HG02884 (cell line): ENCODE data around the gene ZBED3.
"Not testable (repeated sequence)": the region's sequence is repeated elsewhere in the genome, so short reads cannot be mapped to it uniquely, and the experiment has no call there.

Experiments
- ATAC-seq: cut with Tn5 transposase; IDR thresholded peaks from one replicate; pipeline ENCODE4 v1.9.1; 2021; ENCODE audit warnings: mild to moderate bottlenecking, moderate library complexity; ENCODE audit not compliant: unreplicated experiment

ZBED3 gene, protein sequence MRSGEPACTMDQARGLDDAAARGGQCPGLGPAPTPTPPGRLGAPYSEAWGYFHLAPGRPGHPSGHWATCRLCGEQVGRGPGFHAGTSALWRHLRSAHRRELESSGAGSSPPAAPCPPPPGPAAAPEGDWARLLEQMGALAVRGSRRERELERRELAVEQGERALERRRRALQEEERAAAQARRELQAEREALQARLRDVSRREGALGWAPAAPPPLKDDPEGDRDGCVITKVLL

DNA sequence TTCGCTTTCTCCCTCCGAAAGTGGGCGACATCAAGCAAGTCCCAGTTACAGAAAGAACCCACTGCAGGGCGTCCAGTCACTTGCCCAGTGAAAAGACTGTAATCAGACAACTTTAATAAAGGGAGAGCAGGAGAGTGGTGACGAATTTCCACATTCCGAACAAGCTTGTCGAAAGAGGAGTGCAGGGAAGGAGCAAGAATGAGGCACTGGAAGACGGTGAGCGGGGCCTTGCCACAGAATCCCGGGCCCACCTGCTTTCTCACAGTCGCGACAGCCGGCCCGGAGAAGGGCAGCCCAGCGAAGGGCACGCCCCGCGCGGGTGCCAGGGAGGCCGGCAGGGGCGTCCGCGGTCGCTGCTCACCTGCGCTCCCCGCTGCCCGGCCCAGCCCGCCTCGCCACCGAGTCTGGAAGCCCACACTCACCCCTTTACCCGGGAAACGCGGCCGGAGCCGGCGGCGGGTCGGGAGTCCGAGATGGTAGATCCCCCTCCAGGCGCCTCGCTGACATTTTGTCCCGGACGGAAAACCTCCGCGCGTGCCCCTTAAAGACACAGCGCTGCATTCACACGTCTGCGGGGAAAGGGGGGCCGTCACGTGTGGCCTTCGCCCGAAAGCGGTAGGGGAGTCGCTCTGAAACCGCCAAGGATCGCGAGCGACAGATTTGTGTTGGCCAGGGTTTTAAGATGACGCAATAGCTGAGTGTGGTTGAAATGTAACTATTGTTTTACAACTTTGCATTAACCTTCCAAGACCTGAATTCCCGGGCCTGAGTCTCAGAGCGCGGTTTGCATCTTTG lies at the start of gene ZBED3:
TSS of gene ZBED3 (minus strand) at position 597 of the 795 bp plus-strand sequence. CDS start 9,407 bp downstream, outside the sequence.
- ATAC-seq, result no peak

DNA sequence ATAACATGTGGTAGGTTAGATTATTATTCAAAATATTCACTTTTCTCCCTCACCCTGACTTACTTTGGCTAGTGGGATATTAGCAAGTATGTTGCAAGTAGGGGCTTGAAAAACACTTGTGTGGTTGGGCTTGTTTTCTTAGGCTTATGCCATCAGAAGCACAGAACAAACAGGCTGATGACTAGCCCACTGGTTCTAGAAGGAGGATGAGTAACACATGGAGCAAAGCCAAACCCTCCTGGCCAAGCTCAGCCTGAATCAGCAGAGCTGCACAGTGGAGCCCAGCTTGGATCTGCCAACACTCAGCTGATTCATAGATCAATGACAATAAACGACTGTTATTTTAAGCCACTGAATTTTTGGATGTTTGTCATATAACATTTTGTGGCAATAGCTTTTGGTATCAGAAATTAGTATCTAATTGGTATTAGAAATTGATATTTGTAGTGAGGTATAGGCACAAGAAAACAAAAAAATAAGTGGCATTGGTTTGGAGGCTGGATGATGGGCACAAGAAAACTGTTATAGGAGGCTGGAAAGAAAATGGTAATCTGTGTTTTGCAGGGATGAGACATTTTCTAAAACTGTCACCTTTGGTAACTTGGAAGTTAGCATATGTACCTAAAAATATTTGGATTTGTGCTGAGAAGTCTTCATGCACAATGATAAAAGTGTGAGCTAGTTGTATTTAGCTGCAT lies 46.1 kb upstream of the ZBED3 start:
- no peak for ATAC-seq

DNA sequence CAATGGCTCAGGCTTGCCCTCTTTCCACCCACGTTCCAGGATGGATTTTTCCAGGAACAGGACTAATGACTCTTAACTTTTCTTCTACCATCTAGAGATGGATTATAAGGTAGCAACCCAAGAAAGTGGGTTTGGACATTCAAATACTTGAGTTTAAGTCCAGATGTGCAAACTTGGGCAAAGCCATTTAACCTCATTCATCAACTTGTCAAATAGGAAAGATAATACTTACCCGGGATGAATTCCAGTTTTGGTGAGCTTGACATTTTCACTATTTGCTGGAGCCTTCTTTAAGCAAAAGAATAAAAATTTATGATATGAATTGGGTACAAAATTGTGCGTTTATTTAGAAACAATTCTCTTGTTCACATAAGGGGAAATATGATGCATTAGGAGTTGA lies 44.3 kb upstream of the ZBED3 start:
- no peak for ATAC-seq

DNA sequence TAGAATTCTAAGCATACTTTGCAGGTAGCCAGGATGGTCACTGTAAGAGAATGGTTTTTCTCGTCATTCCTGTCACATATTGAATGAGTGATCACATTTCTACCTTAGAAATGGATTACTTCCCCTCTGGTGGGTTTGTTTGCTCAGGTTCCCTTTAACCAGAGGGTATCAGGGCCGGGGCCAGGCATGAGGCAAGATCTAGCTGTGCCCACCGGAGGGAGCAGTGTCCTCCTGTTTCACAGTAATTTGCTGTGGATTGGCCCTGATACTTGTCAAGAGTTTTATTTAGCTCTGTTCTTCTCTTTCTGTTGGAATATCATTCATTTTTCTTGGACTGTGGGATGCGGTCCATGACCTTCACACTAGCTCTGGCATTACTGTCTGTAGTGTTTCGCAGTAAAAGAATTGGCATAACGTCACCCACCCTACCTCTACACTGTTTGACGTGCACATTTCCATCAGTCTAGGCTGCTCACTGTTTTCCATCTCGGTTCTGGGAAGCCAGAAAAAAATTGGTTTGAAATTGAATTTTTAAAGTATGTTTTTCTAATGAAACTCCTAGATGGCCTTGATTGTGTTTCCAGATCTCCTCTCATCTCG lies 42.4 kb upstream of the ZBED3 start:
- no peak for ATAC-seq

DNA sequence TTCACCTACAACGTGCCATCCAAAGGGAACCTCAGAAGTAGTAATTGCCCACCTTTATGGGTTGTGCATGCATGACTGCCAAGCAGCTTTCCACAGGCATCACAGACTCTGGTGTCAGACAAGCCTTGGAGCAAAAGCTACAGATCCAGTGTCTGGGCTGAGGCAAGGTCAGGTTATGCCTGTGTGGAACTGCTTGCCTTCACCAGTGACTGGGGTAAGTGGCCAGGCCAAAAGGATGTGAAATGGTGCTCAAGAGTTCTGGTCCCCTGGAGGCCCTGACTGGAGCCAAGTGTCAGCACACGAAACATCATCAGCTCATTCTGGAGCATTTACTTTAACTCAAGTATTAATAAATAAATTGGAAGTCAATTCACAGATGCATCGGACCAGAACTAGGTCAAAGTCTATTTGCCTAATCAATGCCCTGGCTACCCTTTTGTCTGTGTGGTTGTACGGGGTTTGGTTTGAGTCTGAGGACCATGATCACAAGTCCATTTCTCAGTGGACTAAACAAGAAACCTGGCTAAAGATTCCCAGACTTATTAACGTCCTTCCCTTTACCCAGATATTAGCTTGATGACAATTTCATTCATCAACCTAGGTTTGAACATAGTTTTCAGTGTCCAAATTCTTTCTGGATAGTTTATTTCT lies 41.5 kb upstream of the ZBED3 start:
- no peak for ATAC-seq

DNA sequence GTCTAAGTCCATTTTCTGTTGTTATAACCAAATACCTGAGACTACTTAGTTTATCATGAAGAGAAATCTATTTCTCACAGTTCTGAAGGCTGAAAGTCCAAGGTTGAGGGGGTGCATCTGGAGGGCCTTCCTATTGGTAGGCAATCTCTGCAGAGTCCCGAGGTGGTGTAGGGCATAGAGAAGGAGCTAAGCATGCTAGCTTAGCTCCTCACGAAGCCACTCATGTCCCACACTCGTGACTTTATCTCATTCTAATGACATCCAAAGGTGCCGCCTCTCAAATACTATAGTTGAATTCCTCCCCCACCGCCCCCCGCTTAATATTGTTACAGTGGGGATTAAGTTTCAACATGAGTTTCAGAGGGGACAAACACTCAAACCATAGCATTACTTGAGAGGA lies 36.0 kb upstream of the ZBED3 start:
- ATAC-seq, result no peak

DNA sequence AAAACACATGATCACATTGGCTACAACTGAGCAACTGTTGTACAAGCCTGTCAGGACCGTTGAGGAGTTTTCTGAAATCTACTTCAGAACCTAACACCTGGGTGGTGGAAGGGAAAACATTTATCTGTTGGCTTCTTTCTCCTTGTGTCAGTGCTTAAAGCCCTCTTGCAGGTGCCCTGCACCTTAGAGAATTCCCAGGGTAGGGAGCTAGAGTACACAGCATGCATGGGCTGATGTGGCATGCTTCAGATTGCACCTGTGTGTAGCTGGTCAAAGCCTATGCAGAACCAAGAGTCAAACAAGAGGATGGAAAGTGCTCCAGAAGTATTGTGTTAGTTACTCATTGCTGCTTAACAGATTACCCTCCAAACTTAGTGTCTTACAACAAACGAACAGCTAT lies 33.6 kb upstream of the ZBED3 start:
- no peak for ATAC-seq

DNA sequence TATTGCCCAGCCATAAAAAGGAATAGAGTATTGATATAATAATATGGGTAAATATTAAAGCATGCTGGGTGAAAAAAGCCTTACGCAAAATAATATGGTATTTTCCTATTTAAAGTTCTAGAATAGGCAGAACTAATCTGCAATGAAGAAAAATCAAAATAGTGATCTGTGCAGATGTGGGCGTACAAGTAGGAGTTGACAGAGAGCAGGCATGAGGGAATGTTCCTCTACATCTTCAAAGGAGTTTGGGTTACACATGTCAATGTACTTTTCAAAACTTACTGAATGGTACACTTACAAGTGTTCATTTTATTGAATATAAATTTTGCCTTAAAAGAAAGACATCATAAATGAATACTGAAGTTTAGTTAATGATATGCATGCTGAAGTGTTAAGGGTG lies 33.0 kb upstream of the ZBED3 start:
- ATAC-seq, result no peak

DNA sequence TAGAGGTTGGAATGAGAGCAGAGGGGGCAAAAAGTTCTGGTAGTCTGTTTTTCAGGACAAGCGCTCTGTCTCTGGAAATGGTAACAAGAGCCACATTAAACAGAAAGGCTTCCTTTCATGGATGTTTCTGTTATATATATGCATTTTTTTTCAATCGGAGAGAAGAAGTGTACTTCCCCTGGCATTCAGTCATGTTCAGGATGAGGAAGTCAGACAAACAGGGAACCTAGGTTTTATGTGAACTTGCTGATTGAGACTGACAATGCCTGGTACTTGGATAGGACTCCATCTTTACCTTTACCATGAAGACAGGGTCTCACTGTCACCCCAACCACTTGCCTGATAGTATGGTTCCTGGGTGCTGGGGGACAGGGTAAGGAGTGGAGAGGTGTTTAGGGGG lies 30.1 kb upstream of the ZBED3 start:
- ATAC-seq, result no peak

DNA sequence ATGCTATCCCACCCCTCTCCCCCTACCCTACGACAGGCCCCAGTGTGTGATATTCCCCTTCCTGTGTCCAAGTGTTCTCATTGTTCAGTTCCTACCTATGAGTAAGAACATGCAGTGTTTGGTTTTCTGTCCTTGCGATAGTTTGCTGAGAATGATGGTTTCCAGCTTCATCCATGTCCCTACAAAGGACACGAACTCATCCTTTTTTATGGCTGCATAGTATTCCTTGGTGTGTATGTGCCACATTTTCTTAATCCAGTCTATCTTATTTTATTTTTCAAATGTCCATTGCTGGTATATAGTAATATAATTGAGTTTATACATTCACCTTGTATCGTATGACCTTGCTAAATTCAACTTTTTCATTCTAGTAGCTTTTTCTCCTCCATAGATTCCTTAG lies 19.9 kb upstream of the ZBED3 start:
- not testable (repeated sequence) for ATAC-seq

DNA sequence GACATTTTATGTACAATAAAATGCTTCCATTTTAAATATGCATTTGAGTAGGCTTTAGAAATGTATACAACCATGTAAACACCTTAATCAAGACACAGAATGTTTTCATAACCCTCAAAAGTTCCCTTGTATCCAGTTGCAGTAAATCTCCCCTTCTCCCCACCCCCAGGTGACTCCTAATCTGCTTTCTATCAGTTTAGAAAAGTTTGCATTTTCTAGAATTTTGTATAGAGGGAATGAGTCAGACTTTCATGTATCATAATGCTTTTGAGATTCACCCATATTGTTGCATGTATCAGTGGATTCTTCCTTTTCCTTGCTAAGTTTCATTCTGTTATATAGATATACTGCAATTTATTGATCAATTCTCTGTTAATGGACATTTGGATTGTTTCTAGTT lies 17.7 kb upstream of the ZBED3 start:
- ATAC-seq, result no peak

DNA sequence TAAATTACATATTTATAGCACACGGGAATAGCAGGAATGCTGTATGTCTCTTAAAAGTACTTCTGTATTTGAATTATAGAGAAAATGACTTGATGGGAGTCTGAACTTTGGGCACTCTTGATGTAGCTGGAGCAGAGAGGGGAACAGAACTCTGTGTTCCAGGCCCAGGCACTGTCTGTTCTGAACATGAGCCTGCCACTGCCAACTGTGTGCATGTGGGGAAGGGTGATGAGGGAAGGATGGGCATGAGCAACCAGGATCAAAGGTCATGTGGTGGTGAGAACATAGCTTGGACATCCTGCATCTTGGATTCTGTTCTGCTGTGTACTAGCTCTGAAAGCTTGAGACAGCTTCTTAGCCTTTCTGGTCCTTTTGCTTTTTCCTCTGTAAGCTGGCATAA lies 16.4 kb upstream of the ZBED3 start:
- ATAC-seq, result no peak

DNA sequence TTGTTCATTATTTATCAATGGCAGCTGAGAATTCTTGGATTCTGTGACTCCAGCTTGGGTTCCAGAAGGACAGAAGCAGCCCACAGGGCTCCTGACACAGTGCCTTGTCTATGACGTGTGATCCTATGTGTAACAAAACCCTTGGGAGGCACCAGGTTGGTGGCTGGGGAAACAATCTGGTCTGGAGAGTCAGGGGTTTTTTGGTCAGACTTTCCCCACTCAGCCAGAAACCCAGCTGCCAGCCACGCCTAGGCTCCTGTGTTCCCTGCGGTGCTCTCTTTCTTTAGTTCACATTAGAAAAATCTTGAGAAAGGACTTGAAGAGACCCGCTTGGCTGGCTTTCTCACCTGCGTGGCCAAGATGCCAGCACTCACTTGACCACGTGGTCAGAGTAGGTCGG lies 15.5 kb upstream of the ZBED3 start:
- no peak for ATAC-seq

DNA sequence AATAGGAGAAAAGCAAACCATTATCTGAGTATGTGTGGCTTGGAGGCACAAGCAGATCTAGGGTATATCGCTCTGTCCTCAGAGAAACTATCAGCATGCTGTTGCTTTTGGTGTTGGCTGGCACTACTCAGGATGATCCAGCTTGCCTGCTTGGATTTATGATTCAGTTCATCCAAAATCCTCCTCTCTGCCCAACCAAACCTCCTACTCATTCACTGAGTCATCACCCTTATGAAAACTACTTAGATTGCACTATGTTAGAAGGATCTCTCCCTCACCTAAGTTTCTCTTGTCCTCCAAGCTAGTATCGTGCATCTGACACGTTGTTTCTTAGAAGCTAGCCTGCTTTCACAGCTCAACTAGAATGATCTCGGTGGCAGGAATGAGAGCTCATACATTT lies 14.2 kb upstream of the ZBED3 start:
- no peak for ATAC-seq

DNA sequence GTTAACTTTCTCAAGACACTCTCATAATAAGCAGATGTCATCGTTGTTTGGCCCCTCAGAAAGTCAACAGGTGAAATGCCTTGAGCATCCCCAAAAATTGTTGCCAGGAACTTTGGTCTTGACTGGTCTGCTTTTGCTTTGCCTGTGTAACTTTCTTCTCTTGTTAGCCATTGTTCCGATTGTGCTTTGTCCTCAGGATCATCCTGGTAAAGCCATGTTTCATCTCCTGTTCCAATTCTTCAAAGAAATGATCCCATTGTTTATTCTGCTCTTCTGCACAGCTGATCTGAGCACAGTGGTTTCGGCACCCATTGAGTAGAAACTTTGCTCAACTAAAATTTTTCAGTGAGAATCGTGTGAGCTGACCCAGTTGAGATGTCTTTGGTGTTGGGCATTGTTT lies 8.1 kb upstream of the ZBED3 start:
- ATAC-seq, result no peak

DNA sequence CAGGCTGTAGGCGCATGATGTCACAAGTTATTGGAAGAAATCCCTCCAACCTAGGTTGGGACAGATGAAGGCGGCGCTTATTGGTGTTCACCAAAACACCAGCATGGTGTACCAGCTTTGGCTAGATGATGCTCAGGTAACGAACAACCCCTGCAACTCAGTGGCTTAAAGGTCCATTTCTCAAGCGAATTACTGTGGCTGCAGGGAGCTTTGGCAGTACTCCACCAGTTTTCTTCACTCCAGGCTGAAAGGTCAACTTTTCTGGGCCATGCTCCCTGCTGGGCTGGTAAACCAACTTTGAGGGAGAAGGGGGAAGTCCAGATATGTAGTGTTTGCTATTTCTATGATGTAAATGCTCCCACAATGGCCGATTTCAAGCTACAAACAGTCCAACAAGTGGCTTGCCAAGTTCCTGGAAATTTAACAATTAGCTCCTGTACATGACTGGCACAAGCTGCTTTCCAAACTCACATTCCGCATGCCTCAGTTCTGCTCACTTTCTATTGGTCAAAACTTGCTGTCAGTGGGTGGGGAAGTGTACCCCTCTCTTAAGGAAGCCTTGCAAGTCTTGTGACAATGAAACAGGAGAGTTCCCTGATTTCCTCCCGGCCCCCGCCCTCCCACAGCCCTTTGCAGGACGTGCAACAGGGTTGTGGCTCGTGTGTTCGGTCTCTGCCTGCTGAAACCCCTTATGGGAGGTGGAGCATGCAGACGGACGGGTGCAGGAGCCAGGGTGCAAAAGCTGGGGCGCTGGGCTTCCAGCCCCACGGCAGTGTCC lies 588 bp upstream of the ZBED3 start:
- ATAC-seq, result no peak

DNA sequence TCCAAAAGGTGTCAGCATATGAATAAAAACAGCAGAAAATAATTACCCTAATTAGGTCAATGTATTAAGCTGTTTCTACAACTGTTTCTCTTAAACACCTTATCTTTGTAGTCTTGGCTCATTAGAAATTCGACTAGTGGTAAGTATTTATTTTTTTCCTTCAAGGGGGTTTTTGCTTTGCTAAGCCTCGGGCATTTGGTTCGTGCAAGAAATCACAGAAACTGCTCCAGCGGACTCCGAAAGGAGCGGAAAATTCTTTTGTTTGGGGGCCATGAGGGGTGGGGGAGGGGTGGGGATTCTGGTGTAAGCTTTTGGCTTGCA lies 757 bp downstream of the ZBED3 start:
- no peak for ATAC-seq

DNA sequence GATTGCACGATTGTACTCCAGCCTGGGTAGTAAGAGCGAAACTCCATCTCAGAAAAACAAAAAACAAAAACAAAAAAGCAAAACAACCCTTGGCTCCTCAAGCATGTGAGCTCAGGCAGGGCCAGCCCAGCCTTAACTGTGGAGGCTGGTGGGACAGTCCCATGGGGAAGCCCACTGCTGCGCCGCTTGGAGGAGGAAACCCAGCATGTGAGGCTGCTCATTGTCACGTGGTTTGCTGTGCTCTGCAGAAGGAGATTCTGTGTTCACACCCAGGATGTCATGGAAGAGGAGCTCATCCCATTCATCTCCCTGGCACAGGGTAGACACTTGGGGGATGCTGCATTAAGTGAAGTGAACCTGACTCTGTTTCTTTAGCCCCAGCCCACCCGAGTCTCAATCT lies 4.0 kb downstream of the ZBED3 start:
- no peak for ATAC-seq

DNA sequence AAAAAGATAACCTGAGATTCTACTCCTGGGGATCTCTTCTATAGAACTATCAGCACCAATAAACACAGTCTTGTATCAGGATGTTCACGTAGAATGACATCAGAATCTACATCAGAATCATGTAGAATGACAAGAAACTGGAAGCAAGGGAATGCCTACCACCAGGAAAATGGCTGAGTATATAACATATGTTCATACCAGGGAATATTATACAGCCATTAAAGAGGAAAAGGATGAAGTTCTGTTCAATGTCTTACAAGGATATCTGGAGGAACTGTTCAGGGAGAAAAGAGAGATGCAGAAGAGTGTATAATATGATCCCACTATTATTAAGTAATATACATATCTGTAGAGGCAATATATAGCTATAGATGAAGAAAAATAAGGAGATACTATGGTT lies 4.8 kb downstream of the ZBED3 start:
- no peak for ATAC-seq

DNA sequence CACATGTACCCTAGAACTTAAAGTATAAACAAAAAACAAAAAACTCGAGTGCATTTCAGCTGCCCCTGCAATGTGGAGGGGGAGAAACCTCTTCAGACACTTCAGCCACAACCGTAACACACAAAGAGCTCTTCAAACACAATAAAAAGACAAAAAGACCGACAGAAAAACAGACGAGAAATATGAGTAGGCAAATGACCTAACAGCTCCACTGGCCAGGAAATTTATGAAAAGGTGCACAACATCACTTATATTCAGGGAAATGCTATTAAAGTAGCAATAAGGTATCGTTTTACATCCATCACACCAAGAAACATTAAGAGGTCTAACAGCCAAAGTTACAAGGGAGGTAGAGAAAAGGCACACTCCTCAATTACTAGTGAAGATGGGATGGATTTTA lies 6.2 kb downstream of the ZBED3 start:
- ATAC-seq, result no peak

DNA sequence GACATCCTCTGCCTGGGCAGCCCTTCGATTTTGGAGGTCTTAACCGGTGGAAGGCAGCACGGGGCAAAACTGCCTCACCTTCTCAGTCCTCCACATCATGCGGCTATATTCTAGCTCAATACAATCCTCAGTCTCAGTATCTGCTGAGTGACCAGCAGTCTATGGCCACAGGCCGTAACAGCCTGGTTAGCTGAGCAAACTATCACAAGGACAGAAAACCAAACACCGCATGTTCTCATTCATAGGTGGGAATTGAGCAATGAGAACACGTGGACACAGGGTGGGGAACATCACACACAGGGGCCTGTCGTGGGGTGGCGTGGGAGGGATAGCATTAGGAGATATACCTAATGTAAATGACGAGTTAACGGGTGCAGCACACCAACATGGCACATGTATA lies 6.6 kb downstream of the ZBED3 start:
- ATAC-seq, result not testable (repeated sequence)
